ENCODE results near the gene CCN6.
"Not testable (repeated sequence)": the region's sequence is repeated elsewhere in the genome, so short reads cannot be mapped to it uniquely, and the experiment has no call there.

The CCN6 gene

GRCh38 chr6:112054555-112055190, 769 bp downstream of the CCN6 start:
- DNase-seq: no peak

- no peak for DNase-seq
Observed at GRCh38 chr6:112058243-112059032, 4.5 kb downstream of the CCN6 start.

- DNase-seq: no peak
Observed at GRCh38 chr6:112061605-112062004, 7.7 kb downstream of the CCN6 start.

- no peak for DNase-seq
Observed at GRCh38 chr6:112062966-112063365, 9.1 kb downstream of the CCN6 start.

GRCh38 chr6:112065426-112065986, 11.6 kb downstream of the CCN6 start:
- DNase-seq: no peak

- DNase-seq: no peak
Observed at GRCh38 chr6:112066606-112067005, 12.7 kb downstream of the CCN6 start.

GRCh38 chr6:112081569-112081968, 27.7 kb downstream of the CCN6 start:
- no peak for DNase-seq

GRCh38 chr6:112085286-112086065, 31.6 kb downstream of the CCN6 start:
- DNase-seq: no peak

GRCh38 chr6:112086744-112087135, 32.8 kb downstream of the CCN6 start:
- DNase-seq: peak; percentile 25

- peak; percentile 86 for DNase-seq
Observed at GRCh38 chr6:112087136-112087911, 33.4 kb downstream of the CCN6 start, which contains the start of the genes FAM229B and TUBE1. Gene FAM229B, plus strand, starts transcription at chr6:112087591. Its CDS starts 11,693 bp downstream, at chr6:112099284. Gene TUBE1, minus strand, starts transcription at chr6:112087482. Its CDS starts 48 bp downstream, at chr6:112087434.

GRCh38 chr6:112087916-112088315, 34.0 kb downstream of the CCN6 start:
- DNase-seq: no peak

- DNase-seq: no peak
Observed at GRCh38 chr6:112096901-112097300, 43.0 kb downstream of the CCN6 start.

GRCh38 chr6:112100561-112100960, 46.7 kb downstream of the CCN6 start:
- no peak for DNase-seq

GRCh38 chr6:112106026-112106425, 52.1 kb downstream of the CCN6 start:
- DNase-seq: not testable (repeated sequence)

GRCh38 chr6:112106562-112106961, 52.7 kb downstream of the CCN6 start:
- no peak for DNase-seq

- no peak for DNase-seq
Observed at GRCh38 chr6:112109262-112109661, 55.4 kb downstream of the CCN6 start.

GRCh38 chr6:112113431-112113830, 59.5 kb downstream of the CCN6 start:
- DNase-seq: no peak

- no peak for DNase-seq
Observed at GRCh38 chr6:112113918-112114317, 60.0 kb downstream of the CCN6 start.

- DNase-seq: no peak
Observed at GRCh38 chr6:112114577-112115223, 60.8 kb downstream of the CCN6 start.

GRCh38 chr6:112116221-112116620, 62.3 kb downstream of the CCN6 start:
- no peak for DNase-seq

- no peak for DNase-seq
Observed at GRCh38 chr6:112117554-112117953, 63.6 kb downstream of the CCN6 start.

GRCh38 chr6:112118034-112118433, 64.1 kb downstream of the CCN6 start:
- DNase-seq: no peak
